ENCODE results near the gene TGM1. TPM values are rescaled to one million over a fixed set of nuclear protein-coding genes. Genes with fewer than 3 reads are reported as not detected.
"Not testable (repeated sequence)": the region's sequence is repeated elsewhere in the genome, so short reads cannot be mapped to it uniquely, and the experiment has no call there.

The TGM1 gene
- total RNA-seq, 1 donor from 2014 or later: 0.64 TPM

DNA sequence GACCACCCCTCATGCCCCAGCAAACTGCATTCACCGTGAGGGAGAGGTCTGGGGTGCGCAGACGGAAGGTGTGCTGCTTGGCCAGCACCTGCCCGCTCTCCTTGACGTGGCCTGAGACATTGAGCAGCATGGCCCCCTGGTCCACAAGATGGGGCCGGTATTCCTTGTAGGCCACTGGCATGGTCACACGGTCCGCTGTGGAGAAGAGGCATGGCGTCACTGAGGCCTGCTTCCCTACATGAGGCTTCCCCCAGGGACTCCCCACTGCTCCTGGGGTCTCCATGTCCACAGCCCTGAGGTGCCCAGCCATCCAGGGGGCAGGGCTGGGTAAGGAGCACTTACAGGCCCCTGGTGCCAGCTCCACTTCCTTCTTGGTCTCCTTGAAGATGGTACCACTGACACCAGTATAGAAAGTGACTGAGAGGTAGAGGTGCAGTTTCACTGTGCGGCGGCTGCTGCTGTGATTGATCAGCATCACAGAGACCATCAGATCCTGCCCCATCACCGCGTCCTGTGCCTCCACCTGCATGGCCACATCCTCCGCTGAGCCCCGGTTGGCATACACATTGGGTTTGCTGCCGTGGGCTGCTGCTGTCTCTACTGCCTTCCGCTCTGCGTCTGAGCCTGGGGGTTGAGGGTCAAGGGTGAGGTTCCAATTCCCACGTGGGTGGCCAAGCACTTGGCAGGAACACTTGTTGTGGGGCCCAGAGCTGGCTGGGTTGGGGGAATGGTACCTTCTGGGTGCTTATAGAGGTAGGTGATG is 8.2 kb downstream of the TGM1 start:
- no peak for DNase-seq (ENCODE audit: low read depth in 2 of 2)

GRCh38 chr14:24253936-24254335 is 9.0 kb downstream of the TGM1 start:
- no peak for DNase-seq (ENCODE audit: low read depth in 2 of 2)

- DNase-seq (ENCODE audit: low read depth in 2 of 2): no peak
Measured at GRCh38 chr14:24252289-24253124, 10.5 kb downstream of the TGM1 start.

GRCh38 chr14:24251880-24252288 is 11.1 kb downstream of the TGM1 start:
- peak in 1 of 2 donors; percentile 14 for DNase-seq (ENCODE audit: low read depth in 2 of 2)

DNA sequence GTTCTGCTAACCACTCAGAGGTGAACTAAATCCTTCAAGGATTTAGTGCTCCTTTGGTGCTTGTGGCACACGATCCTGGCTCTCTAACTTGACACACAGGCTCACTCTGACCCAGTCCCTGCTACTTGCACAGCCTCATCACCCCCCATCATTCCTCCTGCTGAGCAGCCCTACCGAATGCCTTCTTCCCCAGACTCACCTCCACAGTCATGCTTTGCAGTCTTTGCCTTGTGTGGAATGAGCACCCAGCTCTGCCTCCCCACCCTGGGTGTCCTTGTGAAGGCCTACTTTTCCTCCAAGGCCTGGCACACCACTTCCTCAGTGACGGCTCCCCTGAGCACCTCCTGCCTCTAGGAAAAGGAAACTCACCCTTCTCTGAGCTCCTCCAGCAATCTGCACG is 12.6 kb downstream of the TGM1 start:
- DNase-seq (ENCODE audit: low read depth in 2 of 2): no peak

DNA sequence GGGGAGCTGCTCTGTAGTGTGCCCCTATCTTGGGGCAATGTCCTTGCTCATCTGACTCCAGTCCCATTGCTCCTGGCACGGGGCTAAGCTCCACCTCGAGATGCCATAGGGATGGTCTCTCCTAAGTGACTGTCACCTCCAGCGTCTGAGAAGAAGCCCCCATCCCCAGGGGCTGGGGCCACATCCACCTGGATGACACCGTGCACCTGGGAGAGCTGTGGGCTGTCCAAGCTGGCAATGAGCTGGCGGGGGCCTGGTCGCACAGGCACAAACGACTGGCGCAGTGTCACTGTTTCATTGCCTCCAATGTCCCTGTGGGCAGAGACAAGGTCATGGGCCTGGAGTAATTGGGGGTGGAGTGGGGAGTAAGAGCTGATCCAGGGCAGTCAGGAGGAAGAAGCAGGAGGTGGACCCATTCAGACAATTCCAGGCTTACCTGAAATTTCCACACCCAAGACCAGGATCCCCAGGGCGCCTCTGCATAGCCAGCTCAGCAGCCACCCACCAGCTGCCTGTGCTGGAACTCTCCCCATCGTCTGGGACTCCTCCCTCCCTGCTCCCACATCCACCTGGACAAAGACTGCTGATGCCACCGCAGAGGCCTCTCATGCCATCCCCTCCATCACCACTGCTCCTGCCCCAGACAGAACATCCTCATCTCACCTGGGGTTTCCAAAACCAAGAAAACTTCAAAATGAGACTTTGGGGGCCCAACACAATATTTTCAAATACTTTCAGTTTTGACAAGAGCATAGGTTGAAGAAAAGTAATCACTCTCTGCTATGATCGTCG is 13.6 kb downstream of the TGM1 start:
- no peak for DNase-seq (ENCODE audit: low read depth in 2 of 2)

DNA sequence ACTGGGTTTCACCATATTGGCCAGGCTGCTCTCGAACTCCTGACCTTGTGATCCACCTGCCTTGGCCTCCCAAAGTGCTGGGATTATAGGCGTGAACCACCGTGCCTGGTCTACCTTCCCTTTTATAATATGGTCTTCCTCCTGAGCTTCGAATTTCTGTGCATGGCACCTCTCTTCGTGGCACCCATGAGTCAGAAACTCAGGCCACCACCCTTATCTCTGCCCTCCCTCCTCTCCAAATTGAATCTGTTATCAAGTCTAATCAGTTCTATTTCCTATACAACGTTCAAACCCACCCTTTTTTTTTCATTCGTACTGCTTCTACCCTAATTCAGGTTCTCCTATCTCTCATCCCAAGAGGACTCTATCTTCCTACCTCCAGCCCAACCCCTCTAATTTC is 15.6 kb downstream of the TGM1 start:
- no peak for DNase-seq (ENCODE audit: low read depth in 2 of 2)

GRCh38 chr14:24246765-24247212 is 16.2 kb downstream of the TGM1 start:
- no peak for DNase-seq (ENCODE audit: low read depth in 2 of 2)

DNA sequence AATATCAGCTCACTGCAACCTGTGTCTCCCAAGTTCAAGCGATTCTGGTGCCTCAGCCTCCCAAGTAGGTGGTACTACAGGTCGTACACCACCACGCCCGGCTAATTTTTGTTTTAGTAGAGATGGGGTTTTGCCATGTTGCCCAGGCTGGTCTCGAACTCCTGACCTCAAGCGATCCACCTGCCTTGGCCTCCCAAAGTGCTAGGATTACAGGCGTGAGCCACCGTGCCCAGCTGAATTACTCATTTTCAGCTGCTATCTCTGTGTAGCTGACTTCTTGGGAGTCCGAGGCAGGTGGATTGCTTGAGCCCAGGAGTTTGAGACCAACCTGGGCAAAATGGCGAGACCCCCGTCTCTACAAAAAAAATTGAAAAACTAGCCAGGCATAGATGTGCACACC is 17.6 kb downstream of the TGM1 start:
- not testable (repeated sequence) for DNase-seq (ENCODE audit: low read depth in 2 of 2)

DNA sequence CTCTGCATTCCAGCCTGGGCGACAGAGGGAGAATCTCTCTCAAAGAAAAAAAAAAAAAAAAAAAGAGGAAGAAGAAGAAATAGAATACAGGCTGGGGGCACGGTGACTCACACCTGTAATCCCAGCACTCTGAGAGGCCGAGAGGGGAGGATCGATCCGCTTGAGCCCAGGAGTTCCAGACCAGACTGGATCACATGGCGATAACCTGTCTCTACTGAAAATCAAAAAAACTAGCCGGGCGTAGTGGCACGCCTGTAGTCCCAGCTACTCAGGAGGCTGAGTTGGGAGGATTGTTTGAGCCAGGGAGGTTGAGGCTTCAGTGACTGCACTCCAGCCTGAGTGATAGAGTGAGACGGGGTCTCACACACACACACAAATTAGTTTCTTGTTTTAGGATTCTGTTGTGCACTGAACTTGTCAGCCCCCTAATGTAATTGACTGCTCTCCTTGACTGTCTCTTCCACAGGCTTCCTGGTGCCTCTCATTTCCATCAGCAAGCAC is 19.6 kb downstream of the TGM1 start:
- DNase-seq (ENCODE audit: low read depth in 2 of 2): peak in 1 of 2 donors; percentile 47

- DNase-seq (ENCODE audit: low read depth in 2 of 2): peak; percentile 87 to 92
Measured at GRCh38 chr14:24241829-24242443, 21.0 kb downstream of the TGM1 start.

- no peak for DNase-seq (ENCODE audit: low read depth in 2 of 2)
Measured at GRCh38 chr14:24240110-24240918, 22.7 kb downstream of the TGM1 start.

DNA sequence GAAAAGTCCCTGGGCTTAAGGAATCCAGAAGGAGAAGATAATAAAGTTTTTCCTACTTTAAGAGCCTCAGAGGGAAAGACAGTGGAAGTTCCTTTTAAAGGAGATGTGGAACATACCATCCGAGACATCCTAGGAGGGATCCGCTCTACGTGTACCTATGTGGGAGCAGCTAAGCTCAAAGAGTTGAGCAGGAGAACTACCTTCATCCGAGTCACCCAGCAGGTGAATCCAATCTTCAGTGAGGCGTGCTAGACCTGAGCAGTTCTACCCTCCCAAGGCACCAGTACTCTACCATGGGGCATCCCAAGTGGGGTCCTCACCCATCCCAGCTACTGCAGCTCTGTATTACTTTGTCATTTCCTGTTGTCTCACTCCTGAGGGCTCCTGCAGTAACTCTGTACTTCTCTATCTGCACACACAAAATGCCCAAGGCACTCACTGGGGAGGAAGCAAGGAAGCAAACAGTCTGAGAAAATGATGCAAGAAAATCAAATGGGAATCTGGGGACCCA is 24.4 kb downstream of the TGM1 start:
- no peak for DNase-seq (ENCODE audit: low read depth in 2 of 2)

- DNase-seq (ENCODE audit: low read depth in 2 of 2): no peak
Measured at GRCh38 chr14:24238123-24238522, 24.9 kb downstream of the TGM1 start.

DNA sequence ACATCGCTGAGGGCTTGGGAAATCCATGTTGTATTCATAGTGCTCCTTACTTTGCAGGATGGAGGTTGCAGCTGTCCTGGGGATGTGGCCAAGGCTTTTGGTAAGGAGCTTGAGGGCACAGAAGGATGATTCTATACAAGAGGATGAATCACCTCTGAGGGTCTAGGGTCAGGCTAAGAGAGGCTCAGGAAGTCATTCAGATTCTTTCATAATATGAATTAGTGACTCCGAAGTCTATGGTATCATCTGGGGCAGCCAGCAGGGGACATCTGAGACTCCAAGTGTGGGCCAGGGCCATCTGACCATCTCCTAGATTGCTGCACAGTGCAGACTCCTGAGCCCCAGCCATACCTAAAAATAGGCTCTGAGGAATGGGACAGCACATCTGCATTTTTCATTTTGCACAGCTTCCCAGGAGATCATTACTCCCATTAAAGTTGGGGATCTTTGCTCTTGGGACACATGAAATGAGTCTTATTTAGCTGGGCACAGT is 25.5 kb downstream of the TGM1 start:
- no peak for DNase-seq (ENCODE audit: low read depth in 2 of 2)

DNA sequence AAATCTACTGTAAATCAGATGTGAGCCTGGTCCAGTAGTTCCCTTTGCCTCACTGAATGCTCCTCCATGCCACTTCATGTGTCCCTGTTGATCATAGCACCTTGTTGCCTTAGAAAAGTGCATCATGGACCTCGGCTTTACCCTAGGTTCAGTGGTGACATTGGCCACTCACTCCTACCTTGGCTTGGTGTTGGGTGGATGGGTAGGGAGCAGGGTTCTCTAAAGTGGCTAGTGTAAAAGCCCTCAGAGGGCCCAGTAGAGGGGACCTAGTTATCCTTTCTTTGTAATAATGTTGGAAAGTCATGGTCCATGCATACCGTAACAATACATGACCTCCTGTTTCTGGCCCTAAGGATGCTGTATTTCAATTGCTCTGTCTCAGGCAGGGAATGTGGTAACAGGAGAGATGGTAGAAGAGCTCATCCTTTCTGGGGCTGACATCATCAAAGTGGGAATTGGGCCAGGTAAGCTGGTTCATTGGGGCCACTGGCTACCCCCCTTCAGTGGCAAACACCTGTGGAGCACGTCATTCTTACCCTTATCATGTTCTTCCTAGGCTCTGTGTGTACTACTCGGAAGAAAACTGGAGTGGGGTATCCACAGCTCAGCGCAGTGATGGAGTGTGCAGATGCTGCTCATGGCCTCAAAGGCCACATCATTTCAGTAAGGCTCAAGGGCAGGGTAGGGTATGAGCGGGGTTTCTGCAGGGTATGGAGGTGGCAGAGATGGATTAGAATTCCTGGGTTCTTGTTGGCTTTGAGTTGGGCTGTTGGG is 26.1 kb downstream of the TGM1 start:
- DNase-seq (ENCODE audit: low read depth in 2 of 2): no peak

DNA sequence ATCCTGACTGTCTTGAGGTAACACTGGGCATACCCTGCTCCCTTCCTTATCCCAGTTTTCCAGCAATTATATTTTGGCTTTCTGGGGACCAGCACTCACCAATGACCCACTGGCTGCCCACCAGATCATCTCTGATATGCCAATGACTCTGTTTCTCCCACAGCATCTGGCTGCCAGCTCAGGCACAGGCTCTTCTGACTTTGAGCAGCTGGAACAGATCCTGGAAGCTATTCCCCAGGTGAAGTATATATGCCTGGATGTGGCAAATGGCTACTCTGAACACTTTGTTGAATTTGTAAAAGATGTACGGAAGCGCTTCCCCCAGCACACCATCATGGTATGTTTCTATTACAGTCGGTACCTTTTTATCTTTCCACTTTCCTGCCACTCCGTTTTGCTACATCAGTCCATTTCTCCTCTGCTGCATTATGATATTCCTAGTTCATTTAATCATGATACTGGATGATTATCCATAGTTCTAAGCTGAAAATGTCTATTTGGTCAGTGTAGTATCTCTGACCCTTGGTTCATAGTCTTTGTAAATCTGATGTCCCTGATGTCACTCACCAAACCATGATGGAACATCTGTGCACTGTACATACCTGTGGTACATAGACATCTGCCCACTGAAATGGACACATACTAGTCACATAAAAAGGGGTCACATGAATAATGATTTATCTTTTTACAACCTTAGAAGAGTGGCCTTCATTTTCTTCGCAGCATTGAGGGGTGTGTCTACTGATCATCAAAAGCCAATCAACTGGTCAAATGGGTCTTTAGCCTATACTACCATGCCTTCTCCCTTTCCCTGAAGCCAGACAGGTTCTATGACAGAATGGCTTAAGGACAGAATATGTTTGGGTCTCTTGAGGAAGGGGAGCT is 26.9 kb downstream of the TGM1 start:
- no peak for DNase-seq (ENCODE audit: low read depth in 2 of 2)
